GM18507 (cell line): ENCODE data around the gene CTBP1.

Source experiments
- DNase-seq: peaks from one replicate; pipeline ENCODE4 v3.0.0; 2011; ENCODE audit warnings: low read depth; ENCODE audit not compliant: insufficient read length; ENCODE audit errors: extremely low spot score
- FAIRE-seq: peaks from 2 replicates; lab custom pipeline; 2011; peaks lifted over from hg19 to GRCh38; lab: Jason Lieb, UNC

The CTBP1 gene

DNA sequence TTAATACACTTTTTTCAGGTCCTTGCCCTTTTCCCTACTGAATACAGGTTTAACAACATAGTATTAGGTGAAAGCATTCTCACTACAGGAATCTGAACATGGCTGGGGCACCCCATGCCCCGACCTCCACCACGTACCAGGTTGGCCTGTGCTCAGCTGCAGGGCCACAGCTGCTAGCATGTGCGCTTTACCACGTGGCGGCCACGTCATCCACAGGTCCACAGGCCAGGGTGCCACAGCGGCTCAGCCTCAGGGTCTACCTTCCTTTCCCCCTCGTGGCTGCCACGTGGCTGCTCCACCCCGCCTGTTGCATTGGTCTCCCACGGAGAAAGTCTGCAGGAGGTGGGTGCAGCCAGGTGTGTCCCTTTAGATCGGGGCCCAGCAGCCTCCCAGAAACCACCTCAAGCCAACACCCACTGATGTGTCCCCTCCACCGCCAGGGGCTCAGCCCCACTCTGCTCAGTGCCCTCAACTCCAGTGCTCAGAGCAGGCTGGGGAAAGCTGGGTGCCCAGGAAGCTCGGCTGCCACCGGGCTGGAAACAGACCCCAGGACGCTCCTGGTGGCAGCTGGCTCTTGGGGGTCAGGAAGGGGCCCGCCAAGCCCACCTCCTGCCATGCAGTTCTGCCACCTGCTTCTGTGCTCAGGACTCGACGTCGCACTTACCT, 17.8 kb downstream of the CTBP1 start:
- DNase-seq = no peak
- no peak for FAIRE-seq

DNA sequence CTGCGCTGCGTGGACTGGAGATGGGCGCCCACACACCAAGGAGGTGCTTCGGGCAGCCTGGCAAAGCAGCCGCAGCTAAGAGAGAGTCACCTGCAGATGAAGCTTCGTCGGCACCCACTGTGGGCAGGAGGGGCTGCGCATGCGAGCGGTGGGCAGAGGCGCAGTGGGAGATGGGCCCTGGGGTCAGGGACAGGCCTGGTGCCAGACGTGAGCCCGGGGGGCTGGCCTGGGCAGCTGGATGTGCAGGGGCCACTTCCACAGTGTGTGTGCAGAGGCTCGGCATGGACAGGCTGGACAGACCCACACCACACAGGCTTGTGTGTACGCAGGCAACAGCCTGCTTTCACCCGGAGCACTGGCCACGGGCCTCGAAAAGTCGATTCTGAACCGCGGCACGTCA, 18.6 kb downstream of the CTBP1 start:
- FAIRE-seq (no peak), DNase-seq (no peak)

DNA sequence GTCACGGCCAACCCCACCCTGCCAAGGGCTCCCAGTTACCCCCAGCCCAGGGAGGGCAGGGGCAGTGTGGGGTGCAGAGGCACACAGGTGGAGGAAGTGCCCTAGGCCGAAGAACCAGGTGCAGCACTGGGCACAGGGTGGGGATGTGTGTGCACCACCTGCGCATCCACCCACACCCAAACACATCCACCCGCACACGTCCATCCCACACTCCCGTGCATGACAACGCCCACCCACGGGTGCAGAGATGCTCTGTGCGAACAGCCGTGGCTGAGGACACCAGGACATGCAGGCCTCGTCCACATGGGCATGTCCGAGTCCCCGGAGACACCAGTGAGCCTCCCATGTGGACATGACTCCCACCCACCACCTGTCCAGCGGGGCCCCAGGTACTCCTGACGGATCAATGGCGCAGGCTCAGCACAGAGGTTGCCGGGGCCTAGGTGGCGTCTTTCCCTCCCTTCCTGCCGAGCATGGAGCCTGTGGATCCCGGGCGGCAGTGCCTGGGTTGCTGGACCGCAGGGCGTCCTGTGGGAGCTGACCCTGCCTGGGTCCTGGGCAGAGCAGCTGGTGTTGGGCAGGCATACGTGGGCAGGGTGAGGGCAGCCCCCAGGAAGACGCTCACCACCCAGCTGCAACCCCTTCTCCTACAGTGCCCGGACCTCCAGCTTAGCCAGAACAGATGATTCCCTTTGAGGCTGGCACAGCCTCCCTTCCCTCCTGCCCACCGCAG, 19.6 kb downstream of the CTBP1 start:
- no peak for FAIRE-seq
- no peak for DNase-seq

DNA sequence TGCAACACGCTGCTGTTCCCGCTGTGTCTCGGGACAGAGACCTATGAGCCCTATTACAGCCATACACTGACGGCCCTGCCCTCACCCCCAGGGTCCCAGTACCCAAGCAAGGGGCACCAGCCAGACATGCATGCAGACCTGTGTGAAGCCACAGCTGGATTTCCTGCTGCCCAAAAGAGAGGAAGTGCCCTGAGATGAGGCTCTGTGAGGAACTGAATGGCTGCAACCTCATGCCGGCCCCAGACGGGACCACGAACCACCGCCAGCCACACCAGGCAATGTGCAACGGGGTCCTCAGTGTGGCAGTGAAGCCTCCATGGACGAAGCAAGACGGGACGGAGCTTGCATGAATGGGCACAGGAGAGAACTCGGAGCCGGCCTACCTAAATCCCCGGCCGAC, 21.1 kb downstream of the CTBP1 start:
- DNase-seq = no peak
- no peak for FAIRE-seq

DNA sequence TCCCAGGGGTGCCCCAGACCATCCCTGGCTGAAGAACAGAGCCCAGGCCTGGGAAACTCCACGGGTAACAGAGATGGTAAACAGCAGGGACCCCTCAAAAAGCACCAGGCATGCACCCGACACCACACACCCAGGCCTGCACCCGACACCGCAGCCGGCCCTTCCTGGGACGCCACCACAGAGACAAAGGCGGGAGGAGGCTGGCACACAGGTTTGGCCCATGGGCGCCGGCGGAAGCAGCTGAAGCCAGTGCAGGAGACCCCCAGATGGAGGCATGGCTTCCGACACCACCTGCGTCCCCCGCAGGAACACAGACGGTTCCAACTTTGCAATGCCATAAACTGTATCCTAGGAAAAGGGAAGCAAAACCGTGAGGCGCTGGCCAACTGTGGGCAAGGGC, 22.3 kb downstream of the CTBP1 start:
- FAIRE-seq (no peak), DNase-seq (no peak)

DNA sequence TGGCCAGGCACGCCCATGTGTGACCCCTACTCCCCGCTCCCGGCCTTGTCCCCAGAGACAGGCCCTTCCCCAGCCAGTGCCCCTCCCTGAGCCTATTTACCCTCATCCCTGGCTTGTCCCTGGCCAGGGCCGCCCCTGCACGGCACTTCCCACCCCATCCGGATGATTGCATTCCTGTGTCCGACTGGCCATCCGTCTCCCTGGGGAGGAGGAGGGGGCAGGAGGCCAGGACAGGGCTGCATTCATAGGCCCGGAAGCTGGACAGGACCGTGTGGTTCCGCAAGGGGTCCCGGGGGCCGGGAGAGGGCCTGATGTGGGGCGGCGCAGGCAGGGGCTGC, 22.8 kb downstream of the CTBP1 start:
- DNase-seq = no peak
- FAIRE-seq = no peak

DNA sequence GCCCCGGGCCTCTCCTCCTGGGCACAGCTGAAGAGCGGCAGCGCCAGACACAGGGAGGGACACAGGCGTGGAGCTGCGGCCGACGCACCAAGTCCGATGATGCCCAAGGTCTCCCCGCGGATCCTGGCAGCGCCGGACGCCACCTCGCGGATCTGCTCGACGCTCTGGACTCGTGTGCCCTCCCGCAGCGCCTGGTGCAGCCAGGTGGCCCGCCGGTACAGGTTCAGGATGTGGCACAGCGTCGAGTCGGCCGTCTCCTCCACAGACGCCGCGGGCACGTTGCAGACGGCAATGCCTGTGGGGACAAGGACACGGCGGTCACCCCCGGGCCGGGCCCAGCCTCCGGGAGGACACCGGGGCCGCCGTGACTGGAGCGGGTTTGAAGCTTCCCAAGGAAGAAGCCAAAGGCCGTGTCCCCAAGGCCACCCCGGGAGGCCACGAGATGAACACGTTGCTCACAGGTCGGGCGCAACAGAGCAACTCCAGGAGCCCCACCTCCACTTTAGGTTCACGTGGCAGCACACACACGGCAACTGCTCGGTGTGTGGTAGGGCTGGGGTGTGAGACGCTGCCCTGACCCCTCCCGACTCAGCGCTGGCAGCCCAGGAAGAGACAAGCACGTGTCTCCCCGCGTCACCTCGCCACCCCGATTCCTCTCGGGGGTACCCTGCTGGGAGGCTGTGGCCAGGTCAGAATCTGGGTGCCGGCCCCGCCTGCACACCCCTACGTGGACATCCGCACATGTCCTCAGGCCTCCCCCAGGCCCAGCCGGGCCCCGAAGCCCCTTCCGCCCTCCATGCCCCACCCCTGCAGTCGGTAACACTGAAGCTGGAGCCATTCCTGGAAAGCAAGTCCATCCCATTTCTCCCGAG, 23.4 kb downstream of the CTBP1 start:
- no peak for DNase-seq
- no peak for FAIRE-seq

DNA sequence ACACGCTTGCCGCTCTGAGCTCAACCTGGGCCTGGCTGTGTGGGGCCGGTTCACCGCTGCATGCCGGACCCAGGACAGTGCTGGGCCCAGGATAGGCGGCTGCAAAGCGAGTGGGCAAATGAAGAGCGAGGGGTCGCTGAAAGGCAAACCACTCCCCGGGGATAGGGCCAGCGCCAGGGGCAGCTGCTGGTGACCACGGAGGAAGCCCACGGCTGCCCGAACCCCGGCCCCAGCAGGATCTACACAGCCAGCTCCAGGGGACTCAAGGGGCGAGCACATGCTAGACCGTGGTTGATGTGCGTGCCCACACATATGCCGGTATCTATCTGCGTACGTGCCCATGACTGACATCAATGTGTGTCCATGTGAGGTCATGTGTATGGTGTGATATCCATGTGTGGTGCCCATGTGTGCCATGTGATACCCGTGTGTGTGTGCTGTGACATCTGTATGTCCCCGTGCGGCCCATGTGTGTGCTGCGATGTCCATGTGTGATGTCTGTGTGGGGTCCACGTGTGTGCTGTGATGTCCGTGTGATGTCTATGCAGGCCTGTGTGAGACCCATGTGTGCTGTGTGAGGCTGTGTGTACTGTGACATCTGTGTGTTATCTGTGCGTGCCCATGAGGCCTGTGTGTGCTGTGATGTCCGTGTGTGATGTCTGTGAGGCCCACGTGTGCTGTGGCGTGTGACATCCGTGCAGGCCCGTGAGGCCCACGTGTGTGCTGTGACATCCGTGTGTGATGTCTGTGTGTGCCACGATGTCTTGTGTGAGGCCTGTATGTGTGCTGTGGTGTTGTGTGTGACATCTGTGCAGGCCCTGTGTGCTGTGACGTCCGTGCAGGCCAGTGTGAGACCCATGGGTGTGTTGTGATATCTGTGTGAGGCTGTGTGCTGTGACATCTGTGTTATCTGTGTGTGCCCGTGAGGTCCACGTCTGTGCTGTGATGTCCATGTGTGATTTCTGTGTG, 24.8 kb downstream of the CTBP1 start:
- DNase-seq = no peak
- FAIRE-seq = no peak

DNA sequence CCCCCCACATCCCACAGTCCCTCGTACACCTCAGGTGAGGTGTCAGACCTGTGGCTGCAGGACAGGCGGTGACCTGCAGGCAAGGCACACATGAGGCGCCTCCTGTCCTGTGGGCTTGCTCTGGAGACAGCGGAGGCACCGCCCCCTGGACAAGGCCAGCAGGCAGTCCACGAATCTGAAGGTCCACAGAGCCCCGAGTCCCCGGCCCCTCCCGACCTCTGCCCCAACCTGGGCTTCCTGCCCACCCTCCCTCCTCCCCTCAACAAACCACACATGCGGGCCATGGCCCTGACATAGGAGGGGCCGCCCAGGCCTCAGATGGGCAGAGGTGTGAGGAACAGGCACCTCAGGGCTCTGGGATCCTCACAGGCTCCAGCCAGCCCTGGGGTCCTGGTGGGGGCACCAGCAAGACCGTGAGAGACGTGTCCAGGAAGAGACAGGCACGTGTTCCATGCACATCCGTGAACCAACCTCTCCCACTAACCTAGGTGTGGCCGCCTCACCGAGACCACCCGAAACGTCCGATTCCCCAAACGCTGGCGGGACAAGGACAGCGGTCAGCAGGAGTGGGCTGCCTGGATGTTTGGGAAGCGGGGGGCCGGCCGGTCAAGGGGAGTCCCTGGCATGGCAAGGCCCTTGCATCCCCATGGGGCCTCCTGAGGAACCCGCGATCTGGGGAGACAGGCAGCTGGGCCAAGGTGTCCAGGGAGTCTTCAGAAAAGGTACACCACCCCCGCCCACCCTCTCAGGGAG, 25.8 kb downstream of the CTBP1 start:
- FAIRE-seq (no peak), DNase-seq (no peak)

DNA sequence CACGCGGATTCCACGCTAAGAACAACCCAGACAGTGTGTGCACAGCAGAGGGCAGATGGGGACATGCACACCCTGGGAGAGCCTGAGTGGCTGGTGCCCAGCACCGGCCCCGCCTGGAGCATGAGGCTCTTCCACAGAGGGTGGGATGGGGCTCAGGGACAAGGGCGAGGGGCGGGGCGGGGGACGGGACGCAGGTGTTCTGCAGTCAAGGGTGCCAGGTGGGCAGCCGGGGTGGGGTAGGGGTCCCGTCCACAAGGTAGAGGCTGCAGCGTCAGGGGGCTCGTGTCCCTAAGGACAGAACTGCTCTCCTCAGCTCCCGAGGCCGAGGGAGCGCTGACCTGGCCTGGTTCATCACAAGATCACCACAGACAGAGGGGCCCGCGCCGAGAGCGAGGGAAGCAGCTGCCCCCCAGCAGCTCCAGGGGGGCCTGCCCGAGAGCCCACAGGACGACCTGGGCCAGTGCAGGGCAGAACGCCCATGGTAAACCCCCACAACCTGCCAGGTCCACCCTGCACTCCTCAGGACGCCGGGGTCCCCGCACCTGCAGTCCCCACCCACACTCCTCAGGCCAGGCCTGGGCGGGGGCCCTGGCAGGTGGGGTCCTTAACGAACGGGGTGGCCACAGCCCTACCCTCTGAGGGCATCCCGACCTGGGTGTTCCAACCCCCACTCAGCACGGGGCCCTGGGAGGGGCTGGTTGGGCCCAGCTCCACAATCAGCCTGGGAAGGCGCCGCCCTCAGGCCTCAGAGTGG, 26.7 kb downstream of the CTBP1 start:
- no peak for FAIRE-seq
- no peak for DNase-seq

DNA sequence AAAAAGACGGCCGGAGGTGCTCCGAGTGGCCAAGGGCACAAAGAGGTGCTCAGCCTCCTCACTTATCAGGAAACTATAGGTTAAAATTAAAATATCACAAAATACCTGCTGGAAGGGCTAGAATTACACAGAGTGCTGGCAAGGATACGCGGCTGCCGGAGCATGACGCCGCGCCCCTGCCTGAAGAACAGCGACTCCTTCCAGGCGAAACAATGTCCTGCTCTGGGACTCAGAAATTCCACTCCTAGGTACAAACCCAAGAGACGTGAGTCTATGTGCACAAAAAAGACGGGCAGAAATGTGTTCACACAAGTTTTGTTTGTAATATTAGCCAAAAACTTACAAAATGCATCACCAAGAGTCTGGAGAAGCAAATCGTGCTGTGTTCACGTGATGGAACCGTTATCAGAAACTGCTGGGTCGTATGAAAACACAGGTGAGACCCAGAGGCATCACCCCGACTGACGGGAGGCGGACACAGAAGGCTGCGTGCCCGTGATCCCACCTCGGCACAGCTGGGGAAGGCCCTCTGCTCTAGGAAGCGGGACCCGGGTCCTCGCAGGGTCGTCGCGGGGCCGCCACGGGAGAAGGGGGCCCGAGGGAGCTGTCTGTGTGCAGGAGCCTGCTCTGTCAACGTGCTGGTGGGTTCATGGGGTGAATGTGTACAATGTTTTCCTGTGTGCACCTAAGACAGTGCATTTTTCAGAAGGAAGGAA, 27.6 kb downstream of the CTBP1 start:
- FAIRE-seq = no peak
- no peak for DNase-seq

DNA sequence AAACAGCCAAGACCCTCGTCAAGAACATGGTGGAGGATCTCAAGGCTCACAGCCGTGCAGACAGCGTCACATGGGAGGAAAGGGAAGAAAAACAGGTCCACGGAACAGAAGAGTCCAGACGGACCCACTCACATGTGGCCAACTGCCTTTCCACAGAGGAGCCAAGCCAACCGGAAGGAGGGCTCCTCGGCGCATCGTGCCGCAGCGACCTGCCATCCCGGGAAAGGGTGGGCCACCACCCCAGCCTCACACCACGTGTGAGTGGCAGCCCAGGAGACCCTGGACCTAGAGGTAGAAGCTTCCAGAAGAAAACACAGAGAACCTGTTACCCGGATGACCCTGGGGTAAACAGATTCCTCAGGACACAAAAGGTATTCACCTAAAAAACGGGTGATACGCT, 28.4 kb downstream of the CTBP1 start:
- DNase-seq (no peak), FAIRE-seq (no peak)

DNA sequence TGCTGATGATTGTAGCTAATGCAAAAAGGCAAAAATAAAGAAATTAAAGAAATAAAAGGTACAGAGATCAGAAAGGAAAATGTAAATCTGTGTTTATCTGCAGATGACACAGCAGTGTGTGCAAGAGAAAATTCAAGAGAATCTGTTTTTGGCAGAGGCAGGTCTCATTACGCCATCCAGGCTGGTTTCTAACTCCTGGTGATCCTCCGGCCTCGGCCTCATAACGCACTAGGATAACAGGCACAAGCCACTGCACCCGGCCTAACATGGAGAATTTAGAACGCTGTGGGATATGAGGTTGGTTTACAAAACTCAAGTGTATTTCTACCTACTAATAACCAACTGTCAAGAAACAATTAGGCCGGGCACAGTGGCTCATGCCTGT, 29.4 kb downstream of the CTBP1 start:
- FAIRE-seq (no peak), DNase-seq (no peak)

DNA sequence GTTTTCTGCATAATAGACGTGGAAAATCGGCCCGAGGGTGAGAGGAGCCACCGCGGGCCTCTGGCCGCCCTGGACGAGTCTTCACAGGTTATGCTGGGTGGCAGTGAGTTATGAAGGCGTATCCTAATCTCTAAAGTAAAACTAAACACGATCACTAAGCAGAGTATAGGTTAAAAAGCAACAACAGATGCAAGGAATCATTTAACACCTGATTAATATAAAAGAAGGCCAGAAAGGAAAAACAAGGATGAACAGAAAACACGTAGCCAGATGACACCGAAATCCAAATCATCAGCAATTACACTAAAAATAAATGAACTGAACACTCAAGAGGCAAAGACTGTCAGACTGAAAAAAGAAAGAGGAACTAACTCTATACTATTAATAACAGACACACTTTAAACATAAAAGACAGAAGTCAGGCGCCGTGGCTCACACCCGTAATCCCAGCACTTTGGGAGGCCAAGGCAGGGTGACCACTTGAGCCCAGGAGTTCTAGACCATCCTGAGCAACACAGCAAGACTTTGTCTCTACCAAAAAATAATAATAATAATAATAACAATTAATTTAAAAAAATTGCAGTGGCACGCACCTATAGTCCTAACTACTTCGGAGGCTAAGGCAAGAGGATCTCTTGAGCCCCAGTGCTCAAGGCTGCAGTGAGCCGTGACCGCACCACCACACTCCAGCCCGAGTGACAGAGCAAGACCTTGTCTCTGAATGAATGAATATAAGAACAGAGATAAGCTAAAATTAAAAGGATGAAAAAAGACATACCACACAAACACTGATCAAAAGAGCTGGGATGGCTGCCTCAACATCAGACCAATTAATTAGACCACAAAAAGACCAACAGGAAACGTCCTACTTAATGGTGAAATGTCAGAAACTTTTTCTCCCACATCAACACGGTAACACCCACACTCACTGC, 30.0 kb downstream of the CTBP1 start:
- DNase-seq = peak; percentile 46
- peak; percentile 97 for FAIRE-seq

DNA sequence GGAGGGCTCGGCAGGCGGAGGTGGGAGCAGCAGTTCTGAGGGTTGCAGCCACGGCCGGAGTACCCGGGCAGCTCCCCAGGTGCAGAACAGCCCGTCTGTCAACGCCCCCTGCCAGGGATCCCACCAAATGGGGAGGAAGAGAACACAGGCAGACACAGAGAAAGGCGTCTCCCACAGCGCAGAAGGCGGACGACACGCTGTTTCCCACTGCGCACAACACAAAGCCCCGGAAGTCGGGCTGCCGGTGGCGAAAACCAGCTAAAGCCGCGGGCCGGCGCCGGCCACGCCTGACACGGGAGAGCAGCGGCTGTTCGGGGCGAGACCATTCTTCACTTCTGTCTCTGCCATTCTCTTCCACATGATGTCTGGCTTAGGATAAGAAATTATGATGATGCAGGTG, 31.6 kb downstream of the CTBP1 start:
- FAIRE-seq = no peak
- no peak for DNase-seq

DNA sequence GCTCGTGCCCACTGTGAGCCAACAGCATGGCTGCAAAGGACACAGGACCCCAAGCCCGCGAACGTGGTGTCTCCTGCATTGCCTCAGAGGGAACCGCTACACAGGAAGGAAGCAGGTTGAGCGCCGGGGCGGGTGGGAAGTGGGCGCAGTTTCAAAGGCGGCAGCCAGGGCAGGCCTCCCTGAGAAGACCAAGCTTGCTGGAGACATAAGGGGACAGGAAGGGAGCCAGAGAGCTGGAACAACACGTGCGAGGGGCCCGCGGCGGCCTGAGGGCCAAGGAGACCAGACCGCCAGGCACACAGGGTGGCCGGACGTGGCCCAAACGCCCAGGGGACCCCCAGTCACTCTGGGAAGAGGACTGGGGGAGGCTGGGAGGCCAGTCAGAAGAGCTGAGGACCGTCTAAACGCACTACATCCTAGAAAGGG, 32.0 kb downstream of the CTBP1 start:
- DNase-seq (peak; percentile 45), FAIRE-seq (peak; percentile 79)
